Common myeloid progenitor, CD34-positive (primary cell): ENCODE data around the gene MUS81.

Source experiments
- CTCF ChIA-PET: fragments of 350-600 bp; sonication (Branson Sonifier 250); formaldehyde crosslinking; loops from one replicate; lab custom pipeline; 2021; ENCODE audit warnings: antibody characterized with exemption; lab: Charles Lee
- POLR2A ChIA-PET: fragments of 350-600 bp; sonication (Branson Sonifier 250); formaldehyde crosslinking; loops from one replicate; lab custom pipeline; 2021; ENCODE audit warnings: antibody characterized with exemption; lab: Charles Lee
- DNase-seq, 3 donors: peaks; one replicate each; pipeline versions ENCODE4 v3.0.0 to v3.0.0-alpha.2; 2013
- H3K27ac ChIP-seq, 2 experiments: 1 replicate in 1 of 2; 2 replicates in 1 of 2; pipeline ENCODE4 v1.7.0; 2013; ENCODE audit warnings: inconsistent platforms in 2 of 2, low read length in 2 of 2, mild to moderate bottlenecking in 2 of 2, low read depth in 1 of 2, moderate library complexity in 1 of 2; ENCODE audit not compliant: severe bottlenecking in 2 of 2, insufficient read depth in 1 of 2, poor library complexity in 1 of 2
- H3K27me3 ChIP-seq, 5 experiments: replicated peaks in 2 of 5; 1 replicate in 3 of 5; 2 replicates in 2 of 5; pipeline versions ENCODE4 v1.6.1 to v1.7.0; 2013; ENCODE audit warnings: low read length in 4 of 5, mild to moderate bottlenecking in 2 of 5, moderate library complexity in 2 of 5, inconsistent platforms in 1 of 5; ENCODE audit not compliant: insufficient read depth in 5 of 5, control insufficient read depth in 4 of 5
- H3K36me3 ChIP-seq, 4 experiments: 1 replicate in 2 of 4; 2 replicates in 2 of 4; pipeline versions ENCODE4 v1.6.1 to v1.7.0; 2013; ENCODE audit warnings: low read length in 3 of 4, control low read depth in 1 of 4, mild to moderate bottlenecking in 1 of 4; ENCODE audit not compliant: control insufficient read depth in 4 of 4, insufficient read depth in 4 of 4
- H3K4me1 ChIP-seq, 4 experiments: 1 replicate in 3 of 4; 2 replicates in 1 of 4; pipeline versions ENCODE4 v1.6.1 to v1.7.1; 2013; ENCODE audit warnings: low read length in 3 of 4, mild to moderate bottlenecking in 3 of 4, control low read depth in 1 of 4, inconsistent platforms in 1 of 4, moderate library complexity in 1 of 4; ENCODE audit not compliant: control insufficient read depth in 4 of 4, insufficient read depth in 4 of 4; ENCODE audit errors: control extremely low read depth in 1 of 4
- H3K4me3 ChIP-seq, 7 experiments: 1 replicate in 4 of 7; 2 replicates in 3 of 7; pipeline versions ENCODE4 v1.5.1 to v1.7.0; 2013; ENCODE audit warnings: mild to moderate bottlenecking in 7 of 7, low read length in 6 of 7, moderate library complexity in 6 of 7, inconsistent platforms in 2 of 7, low read depth in 2 of 7, control low read depth in 1 of 7; ENCODE audit not compliant: insufficient read depth in 4 of 7, control insufficient read depth in 1 of 7; ENCODE audit errors: extremely low read depth in 1 of 7
- H3K9me3 ChIP-seq, 5 experiments: 1 replicate in 4 of 5; 2 replicates in 1 of 5; pipeline versions ENCODE4 v1.6.1 to v1.7.1; 2013; ENCODE audit warnings: low read length in 4 of 5, mild to moderate bottlenecking in 2 of 5, inconsistent platforms in 1 of 5, low read depth in 1 of 5, moderate library complexity in 1 of 5; ENCODE audit not compliant: control insufficient read depth in 4 of 5, insufficient read depth in 2 of 5; ENCODE audit errors: control extremely low read depth in 1 of 5
- WGBS: methylation state at CpG from one replicate; pipeline ENCODE4 v1.1.5; 2013; ENCODE audit not compliant: insufficient coverage; 5-methylcytosine and 5-hydroxymethylcytosine counted together

Gene MUS81

GRCh38 chr11:65899356-65900124 lies 39.3 kb downstream of the MUS81 start:
- ChIA-PET POLR2A (interaction anchor here (0.6 to 5.5 kb wide), 8 partner anchors 8 to 62 kb away, joined by 3 to 33 read pairs (median 5); partner anchors contain the start of genes C11orf68, CCDC85B and SART1), CTCF (interaction anchor here (1.3 to 4.8 kb wide), 5 partner anchors 9 to 30 kb away, joined by 3 to 41 read pairs (median 14); partner anchors contain the start of genes CCDC85B and FIBP)
- peaks cover 0 to 9% (median 0%) of the 10 kb centered on the region in 4 experiments for H3K36me3 ChIP-seq
- peak; percentile 76 to 92 (median 88) for DNase-seq
- H3K27ac ChIP-seq = peak overlapping the region; percentile 33 to 77
- H3K9me3 ChIP-seq = no peaks in the 10 kb centered on the region
- H3K27me3 ChIP-seq = no peaks in the 10 kb centered on the region
- peaks cover 0 to 52% (median 41%) of the 10 kb centered on the region in 4 experiments for H3K4me1 ChIP-seq
- peak overlapping the region; percentile 55 to 89 (median 77) for H3K4me3 ChIP-seq
- WGBS = 4% methylated on average over 50 of the region's 78 CpGs

- DNase-seq = peak; percentile 95 to 98 (median 98)
- Histone ChIP-seq H3K27me3 (no peaks in the 10 kb centered on the region), H3K27ac (peak within 1 kb of the TSS; percentile 33 to 77), H3K9me3 (no peaks in the 10 kb centered on the region), H3K4me3 (peak within 1 kb of the TSS; percentile 55 to 89 (median 77)), H3K36me3 (peaks cover 0 to 9% (median 0%) of the 10 kb centered on the region in 4 experiments), H3K4me1 (peaks cover 0 to 48% (median 39%) of the 10 kb centered on the region in 4 experiments)
- ChIA-PET CTCF (interaction anchor here (0.9 to 4.8 kb wide), 11 partner anchors 10 to 83 kb away, joined by 3 to 40 read pairs (median 4); partner anchors contain the start of genes C11orf68 and CCDC85B), POLR2A (interaction anchor here (0.6 to 5.5 kb wide), 11 partner anchors 9 to 219 kb away, joined by 3 to 33 read pairs (median 4); partner anchors contain the start of genes C11orf68, CCDC85B and SART1)
- 2% methylated on average over 74 of the region's 80 CpGs for WGBS
These were observed 40.1 kb downstream of the MUS81 start, which contains the start of gene FOSL1 for GRCh38 chr11:65900125-65900898. Gene FOSL1 (minus strand): TSS chr11:65900388. CDS start chr11:65900339, 49 bp downstream.

GRCh38 chr11:65900899-65901180 lies 40.6 kb downstream of the MUS81 start:
- Histone ChIP-seq H3K4me3 (peak overlapping the region in 3 of 7 experiments; percentile 74 to 89 (median 77)), H3K4me1 (peaks cover 0 to 48% (median 39%) of the 10 kb centered on the region in 4 experiments), H3K9me3 (no peaks in the 10 kb centered on the region), H3K36me3 (peaks cover 0 to 9% (median 0%) of the 10 kb centered on the region in 4 experiments), H3K27ac (no peak overlapping the region), H3K27me3 (no peaks in the 10 kb centered on the region)
- ChIA-PET POLR2A (interaction anchor here (0.6 to 5.5 kb wide), 10 partner anchors 10 to 219 kb away, joined by 3 to 33 read pairs (median 4); partner anchors contain the start of genes C11orf68 and CCDC85B), CTCF (interaction anchor here (0.9 to 4.8 kb wide), 12 partner anchors 10 to 87 kb away, joined by 3 to 40 read pairs (median 4); partner anchors contain the start of genes C11orf68 and CCDC85B)
- no CpG with 5 or more reads among the region's 11 CpGs for WGBS
- no peak for DNase-seq

DNA sequence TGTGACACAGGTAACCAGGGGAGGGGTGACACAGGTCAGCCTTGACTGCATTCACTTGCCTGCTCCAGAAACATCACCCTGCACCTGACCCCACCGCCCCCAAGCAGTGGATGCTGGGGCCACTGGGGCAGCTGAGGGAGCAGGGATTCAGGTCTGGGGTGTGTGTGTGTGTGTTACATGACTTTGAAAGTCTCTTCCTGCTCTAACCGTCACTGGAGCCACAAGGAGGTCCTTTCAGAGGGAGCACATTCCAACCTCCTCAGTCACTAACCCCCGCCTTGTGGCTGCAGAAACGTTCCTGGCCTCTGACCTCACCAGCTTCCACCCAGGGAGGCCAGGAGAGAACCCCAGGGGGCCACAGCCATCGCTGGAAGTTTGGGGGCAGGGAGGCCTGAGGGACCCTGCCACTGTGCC lies 42.8 kb downstream of the MUS81 start:
- ChIA-PET POLR2A (interaction anchor here (0.8 to 5.5 kb wide), 2 partner anchors 12 to 29 kb away, joined by 3 to 33 read pairs; partner anchors contain the start of gene CCDC85B), CTCF (interaction anchor here (1.2 to 4.8 kb wide), 5 partner anchors 8 to 87 kb away, joined by 3 to 40 read pairs (median 5); partner anchors contain the start of gene CCDC85B)
- Histone ChIP-seq H3K27me3 (no peaks in the 10 kb centered on the region), H3K9me3 (no peaks in the 10 kb centered on the region), H3K4me3 (no peak overlapping the region), H3K4me1 (peaks cover 0 to 48% (median 39%) of the 10 kb centered on the region in 4 experiments), H3K36me3 (no peaks in the 10 kb centered on the region), H3K27ac (peak overlapping the region in 1 of 2 experiments; percentile 47)
- WGBS = 15% methylated on average over 4 of the region's 5 CpGs
- DNase-seq = no peak

DNA sequence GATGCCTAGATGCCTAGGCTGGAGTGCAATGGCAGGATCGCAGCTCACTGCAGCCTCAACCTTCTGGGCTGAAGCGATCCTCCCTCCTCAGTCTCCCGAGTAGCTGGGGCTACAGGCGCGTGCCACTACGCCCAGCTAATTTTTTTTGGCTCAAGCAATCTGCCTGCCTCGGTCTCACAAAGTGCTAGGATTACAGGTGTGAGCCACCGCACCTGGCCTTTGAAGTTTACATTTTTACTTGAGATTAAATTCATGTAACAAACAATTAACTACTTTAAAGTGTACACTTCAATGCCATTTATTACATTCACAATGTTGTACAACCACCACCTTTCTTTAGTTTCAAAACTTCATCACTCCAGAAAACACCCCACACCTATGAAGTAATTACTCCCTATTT lies 43.5 kb downstream of the MUS81 start:
- no peak overlapping the region for H3K4me3 ChIP-seq
- ChIA-PET POLR2A (no interaction called here), CTCF (interaction anchor here (1.2 to 4.8 kb wide), 5 partner anchors 7 to 88 kb away, joined by 3 to 40 read pairs (median 5); partner anchors contain the start of gene CCDC85B)
- H3K4me1 ChIP-seq = peaks cover 0 to 43% (median 33%) of the 10 kb centered on the region in 4 experiments
- 90% methylated on average over 7 of the region's 8 CpGs for WGBS
- H3K36me3 ChIP-seq = no peaks in the 10 kb centered on the region
- no peaks in the 10 kb centered on the region for H3K27me3 ChIP-seq
- no peak for DNase-seq
- no peaks in the 10 kb centered on the region for H3K9me3 ChIP-seq
- H3K27ac ChIP-seq = peak overlapping the region in 1 of 2 experiments; percentile 47

DNA sequence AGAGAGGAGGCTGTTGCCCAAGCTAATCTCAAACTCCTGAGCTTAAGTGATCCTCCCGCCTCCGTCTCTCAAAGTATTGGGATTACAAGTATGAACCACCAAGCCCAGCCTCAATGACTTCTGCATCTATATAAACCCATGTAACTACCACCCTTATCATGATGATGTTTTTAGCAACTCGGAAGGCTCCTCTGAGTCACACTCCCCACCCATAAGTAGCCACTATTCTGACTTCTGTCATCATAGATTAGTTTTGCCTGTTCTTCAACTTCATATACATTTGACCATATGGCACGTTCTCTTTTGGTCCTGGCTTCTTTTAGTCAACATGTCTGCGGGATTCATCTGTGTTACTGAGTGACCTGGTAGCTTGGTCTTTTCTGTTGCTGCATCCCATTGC lies 46.4 kb downstream of the MUS81 start:
- Histone ChIP-seq H3K27ac (no peak overlapping the region), H3K4me3 (no peak overlapping the region), H3K9me3 (no peaks in the 10 kb centered on the region), H3K36me3 (no peaks in the 10 kb centered on the region), H3K27me3 (no peaks in the 10 kb centered on the region), H3K4me1 (peaks cover 0 to 26% (median 21%) of the 10 kb centered on the region in 4 experiments)
- no peak for DNase-seq
- WGBS = 94% methylated on average over 3 of the region's 5 CpGs
- ChIA-PET CTCF (interaction anchor here (0.6 to 1.6 kb wide), 3 partner anchors 21 to 82 kb away, joined by 3 read pairs; no protein-coding TSS in a partner anchor), POLR2A (interaction anchor here (0.5 kb wide), 1 partner anchor 20 kb away, joined by 7 read pairs; no protein-coding TSS in a partner anchor)
